Osteocyte (in vitro differentiated cells): ENCODE measurements around the gene CTIF. TPM values are rescaled to one million over a fixed set of nuclear protein-coding genes. Genes with fewer than 3 reads are reported as not detected.

Experiments used
- DNase-seq: peaks from one replicate; pipeline ENCODE4 v3.0.0; 2021; ENCODE audit warnings: mixed read lengths; ENCODE audit not compliant: unreplicated experiment; ENCODE audit errors: extremely low spot score
- H3K27ac Mint-ChIP-seq: one replicate; pipeline ENCODE4 v1.8.0; 2021; ENCODE audit warnings: mild to moderate bottlenecking, mixed read lengths; ENCODE audit not compliant: unreplicated experiment
- H3K27me3 Mint-ChIP-seq: one replicate; pipeline ENCODE4 v1.8.0; 2021; ENCODE audit warnings: mixed read lengths; ENCODE audit not compliant: unreplicated experiment
- H3K36me3 Mint-ChIP-seq: one replicate; pipeline ENCODE4 v1.8.0; 2021; ENCODE audit warnings: mixed read lengths; ENCODE audit not compliant: unreplicated experiment
- H3K4me1 Mint-ChIP-seq: one replicate; pipeline ENCODE4 v1.8.0; 2021; ENCODE audit warnings: mixed read lengths; ENCODE audit not compliant: unreplicated experiment
- H3K4me3 Mint-ChIP-seq: one replicate; pipeline ENCODE4 v1.8.0; 2021; ENCODE audit warnings: mild to moderate bottlenecking, moderate library complexity, mixed read lengths; ENCODE audit not compliant: unreplicated experiment
- H3K9me3 Mint-ChIP-seq: one replicate; pipeline ENCODE4 v1.8.0; 2021; ENCODE audit warnings: mixed read lengths; ENCODE audit not compliant: unreplicated experiment
- CTCF ChIP-seq: fragments of 200-600 bp; sonication (generic); IDR thresholded peaks from 2 replicates; pipeline ENCODE4 v1.5.0; 2021; ENCODE audit warnings: antibody characterized with exemption, mild to moderate bottlenecking, moderate library complexity
- total RNA-seq: library from RNA; stranded (reverse); gene quantifications from 2 replicates; pipeline ENCODE4 v1.2.1, GENCODE V29; 2021

Gene CTIF
- total RNA-seq, 1 donor from 2014 or later: 172 TPM

- DNase-seq: no peak
- Mint-ChIP-seq H3K27me3 (no peaks in the 10 kb centered on the region), H3K4me3 (no peak overlapping the region), H3K9me3 (no peaks in the 10 kb centered on the region), H3K36me3 (peaks cover 12% of the 10 kb centered on the region), H3K4me1 (peaks cover 78% of the 10 kb centered on the region), H3K27ac (peak overlapping the region; percentile 1)
- no peak for TF ChIP-seq CTCF
These were observed 31.1 kb downstream of the CTIF start for GRCh38 chr18:48569915-48570264.

- Mint-ChIP-seq H3K36me3 (peaks cover 12% of the 10 kb centered on the region), H3K4me1 (peaks cover 78% of the 10 kb centered on the region), H3K9me3 (no peaks in the 10 kb centered on the region), H3K27ac (peak overlapping the region; percentile 57), H3K27me3 (no peaks in the 10 kb centered on the region), H3K4me3 (no peak overlapping the region)
- DNase-seq: no peak
- no peak for TF ChIP-seq CTCF
These were observed 31.5 kb downstream of the CTIF start for GRCh38 chr18:48570313-48570712.

GRCh38 chr18:48571639-48572384 lies 33.0 kb downstream of the CTIF start:
- DNase-seq: no peak
- Mint-ChIP-seq H3K27me3 (no peaks in the 10 kb centered on the region), H3K27ac (peak overlapping the region; percentile 71), H3K4me3 (no peak overlapping the region), H3K4me1 (peaks cover 80% of the 10 kb centered on the region), H3K9me3 (no peaks in the 10 kb centered on the region), H3K36me3 (peaks cover 17% of the 10 kb centered on the region)
- TF ChIP-seq CTCF: no peak

GRCh38 chr18:48572402-48573126 lies 33.7 kb downstream of the CTIF start:
- Mint-ChIP-seq H3K27ac (peak overlapping the region; percentile 71), H3K4me1 (peaks cover 80% of the 10 kb centered on the region), H3K9me3 (no peaks in the 10 kb centered on the region), H3K27me3 (no peaks in the 10 kb centered on the region), H3K36me3 (peaks cover 18% of the 10 kb centered on the region), H3K4me3 (no peak overlapping the region)
- no peak for DNase-seq
- TF ChIP-seq CTCF: no peak

- TF ChIP-seq CTCF: no peak
- no peak for DNase-seq
- Mint-ChIP-seq H3K4me1 (peaks cover 83% of the 10 kb centered on the region), H3K27me3 (no peaks in the 10 kb centered on the region), H3K27ac (peak overlapping the region; percentile 93), H3K36me3 (peaks cover 20% of the 10 kb centered on the region), H3K4me3 (no peak overlapping the region), H3K9me3 (peaks cover 3% of the 10 kb centered on the region)
These were observed 34.9 kb downstream of the CTIF start for GRCh38 chr18:48573632-48574283.
